HepG2 (cell line): ENCODE measurements around the gene ADAT3. TPM values are rescaled to one million over a fixed set of nuclear protein-coding genes. Genes with fewer than 3 reads are reported as not detected.

Source experiments
- ATAC-seq: fragments of 200-7000 bp; cut with Tn5 transposase; 3 replicates; pipeline ENCODE4 v1.9.1; 2020; ENCODE audit warnings: mild to moderate bottlenecking, moderate library complexity
- BruUV-seq: library from RNA; stranded (reverse); fragments of 400-500 nt; replicated peaks from 2 replicates; lab custom pipeline; 2021; lab: Mats Ljungman, UMichigan
- CTCF ChIA-PET: fragments of 300-600 bp; formaldehyde crosslinking; extraction: SDS; loops from one replicate; lab custom pipeline; 2021; ENCODE audit warnings: low total read pairs, inconsistent platforms, low intra/inter-chr PET ratio; lab: Yijun Ruan, JAX
- POLR2A ChIA-PET: fragments of 350-600 bp; sonication (Branson Sonifier 250); formaldehyde crosslinking; loops from one replicate; lab custom pipeline; 2020; ENCODE audit warnings: antibody characterized with exemption, inconsistent platforms; lab: Yijun Ruan, JAX
- DNase-seq: peaks from one replicate; pipeline ENCODE4 v3.0.0-alpha.2; 2015; ENCODE audit warnings: low spot score
- FAIRE-seq: peaks from 3 replicates; lab custom pipeline; 2011; peaks lifted over from hg19 to GRCh38; lab: Jason Lieb, UNC
- H2AFZ ChIP-seq: one replicate; pipeline ENCODE4 v1.6.1; 2011; ENCODE audit warnings: low read length, inconsistent platforms
- H3K27ac ChIP-seq: fragments of 300-600 bp; 3 replicates; pipeline ENCODE4 v1.8.0; 2011; ENCODE audit warnings: mixed run types, mild to moderate bottlenecking, mixed read lengths, low read length, inconsistent platforms; ENCODE audit not compliant: insufficient read depth; ENCODE audit errors: extremely low read length
- H3K27me3 ChIP-seq, 2 experiments: fragments of 200-600 bp in 1 of 2; 2 replicates in 1 of 2; 3 replicates in 1 of 2; pipeline versions ENCODE4 v1.6.0 to v1.8.0; 2011; ENCODE audit warnings: low read length in 2 of 2, mild to moderate bottlenecking in 2 of 2, moderate library complexity in 2 of 2, inconsistent platforms in 1 of 2; ENCODE audit not compliant: insufficient read depth in 2 of 2, control insufficient read depth in 1 of 2
- H3K36me3 ChIP-seq, 2 experiments: fragments of 200-600 bp in 1 of 2; replicated peaks in 1 of 2; 2 replicates in 1 of 2; 3 replicates in 1 of 2; pipeline versions ENCODE4 v1.5.1 to v1.8.0; 2011; ENCODE audit warnings: low read length in 2 of 2, inconsistent platforms in 1 of 2; ENCODE audit not compliant: insufficient read depth in 2 of 2, control insufficient read depth in 1 of 2
- H3K4me1 ChIP-seq: 2 replicates; pipeline ENCODE4 v1.5.1; 2012; ENCODE audit warnings: low read length, inconsistent platforms; ENCODE audit not compliant: insufficient read depth
- H3K4me2 ChIP-seq: 2 replicates; pipeline ENCODE4 v1.6.0; 2011; ENCODE audit warnings: low read depth, low read length, inconsistent platforms
- H3K4me3 ChIP-seq, 3 experiments: fragments of 200-600 bp in 1 of 3; sonication (generic), shearing (Covaris generic) in 1 of 3; replicated peaks in 1 of 3; 2 replicates each; pipeline ENCODE4 v1.5.1; 2011 to 2016; ENCODE audit warnings: low read length in 3 of 3, inconsistent platforms in 2 of 3, low read depth in 2 of 3, mild to moderate bottlenecking in 2 of 3, control low read depth in 1 of 3, mixed read lengths in 1 of 3; ENCODE audit not compliant: insufficient read depth in 1 of 3
- H3K79me2 ChIP-seq: one replicate; pipeline ENCODE4 v1.6.1; 2011; ENCODE audit warnings: low read length, inconsistent platforms; ENCODE audit not compliant: insufficient read depth
- H3K9ac ChIP-seq: 2 replicates; pipeline ENCODE4 v1.6.0; 2011; ENCODE audit warnings: mild to moderate bottlenecking, low read depth, low read length, inconsistent platforms; ENCODE audit not compliant: insufficient read depth
- H3K9me3 ChIP-seq: 2 replicates; pipeline ENCODE4 v1.5.1; 2012; ENCODE audit warnings: mild to moderate bottlenecking, low read length
- H4K20me1 ChIP-seq: 2 replicates; pipeline ENCODE4 v1.6.0; 2011; ENCODE audit warnings: inconsistent platforms, mild to moderate bottlenecking, low read length, moderate library complexity; ENCODE audit not compliant: insufficient read depth
- AGO2 ChIP-seq: fragments of 200-400 bp; formaldehyde crosslinking; optimal IDR thresholded peaks from 2 replicates; pipeline ENCODE3; 2017; ENCODE audit warnings: mild to moderate bottlenecking, low read depth, low read length, moderate library complexity
- AKAP8 ChIP-seq: sonication (generic); formaldehyde crosslinking; IDR thresholded peaks from 2 replicates; pipeline ENCODE4 v1.5.1; 2020; ENCODE audit warnings: mild to moderate bottlenecking, missing genetic modification reagents
- GLI4 ChIP-seq: sonication (generic); formaldehyde crosslinking; IDR thresholded peaks from 2 replicates; pipeline ENCODE4 v1.5.1; 2020; ENCODE audit warnings: missing genetic modification reagents, mild to moderate bottlenecking, moderate library complexity, borderline replicate concordance
- JUNB ChIP-seq: sonication (generic); formaldehyde crosslinking; IDR thresholded peaks from 2 replicates; pipeline ENCODE4 v1.8.0; 2022; ENCODE audit warnings: missing genetic modification reagents, mild to moderate bottlenecking, borderline replicate concordance
- RBFOX2 ChIP-seq: fragments of 200-400 bp; formaldehyde crosslinking; IDR thresholded peaks from 2 replicates; pipeline ENCODE4 v1.6.1; 2017; ENCODE audit warnings: low read depth, mild to moderate bottlenecking, low read length
- SKI ChIP-seq: fragments of 450-650 bp; IDR thresholded peaks from one replicate; pipeline ENCODE4 v1.6.1; 2018; ENCODE audit warnings: mild to moderate bottlenecking; ENCODE audit not compliant: partially characterized antibody
- ZNF160 ChIP-seq: sonication (generic); formaldehyde crosslinking; IDR thresholded peaks from 2 replicates; pipeline ENCODE4 v1.8.0; 2022; ENCODE audit warnings: mild to moderate bottlenecking, inconsistent platforms, missing genetic modification reagents
- ZNF260 ChIP-seq: sonication (generic); formaldehyde crosslinking; IDR thresholded peaks from 2 replicates; pipeline ENCODE4 v1.4.0; 2020; ENCODE audit warnings: missing genetic modification reagents, low read depth, mild to moderate bottlenecking, borderline replicate concordance
- ZNF430 ChIP-seq: sonication (generic); formaldehyde crosslinking; IDR thresholded peaks from 2 replicates; pipeline ENCODE4 v1.9.0; 2021; ENCODE audit warnings: mild to moderate bottlenecking, missing genetic modification reagents
- ZNF460 ChIP-seq: sonication (generic); formaldehyde crosslinking; IDR thresholded peaks from 2 replicates; pipeline ENCODE4 v1.5.1; 2020; ENCODE audit warnings: missing genetic modification reagents, mild to moderate bottlenecking, borderline replicate concordance
- ZNF776 ChIP-seq: sonication (generic); formaldehyde crosslinking; IDR thresholded peaks from 2 replicates; pipeline ENCODE4 v1.4.0; 2020; ENCODE audit warnings: mild to moderate bottlenecking, missing genetic modification reagents
- WGBS: methylation state at CpG from one replicate; pipeline ENCODE4 v1.1.6; 2017; ENCODE audit warnings: low lambda C conversion rate; 5-methylcytosine and 5-hydroxymethylcytosine counted together
- in situ Hi-C: cut with HindIII; loops from 2 replicates; pipeline ENCODE4 v1.10.0; 2017; ENCODE audit warnings: low pct_unique_long_range_greater_than_20kb; ENCODE audit not compliant: extremely low pct_ligation_motif_present
- intact Hi-C: fragments of 100-400 bp; cut with micrococcal nuclease; formaldehyde crosslinking; loops from one replicate; pipeline ENCODE4 v1.10.0; 2022; ENCODE audit not compliant: unreplicated experiment
- polyA plus RNA-seq, 8 experiments: library from polyadenylated mRNA; depleted of rRNA in 3 of 8; stranded (reverse) in 7 of 8; unstranded in 1 of 8; fragments of >200 nt; fragmentation: Illumina TruSeq in 4 of 8; extraction: Trizol in 4 of 8; gene quantifications; 2 replicates each; pipeline versions ENCODE4 v1.2.1 to v1.2.3, GENCODE V29; 2011 to 2016; ENCODE audit warnings: low read depth in 4 of 8, missing spikeins in 1 of 8, mixed read lengths in 1 of 8; ENCODE audit not compliant: insufficient read depth in 1 of 8
- total RNA-seq, 5 experiments: library from RNA; depleted of rRNA; stranded (reverse); fragments of >200 nt; fragmentation: Illumina TruSeq; extraction: Trizol; gene quantifications; 2 replicates each; pipeline ENCODE4 v1.2.3, GENCODE V29; 2016; ENCODE audit warnings: low read depth in 1 of 5
- TF ChIP-seq, protein P1 (sequence below): IDR thresholded peaks from 2 replicates; pipeline ENCODE4 v1.6.1; 2018; ENCODE audit warnings: missing genetic modification reagents, mild to moderate bottlenecking, missing compliant biosample characterization
- TF ChIP-seq, protein P2 (sequence below): sonication (generic); formaldehyde crosslinking; conservative IDR thresholded peaks from 2 replicates; pipeline ENCODE4 v1.8.1; 2023; ENCODE audit warnings: missing genetic modification reagents
- TF ChIP-seq, protein P3 (sequence below): sonication (generic); formaldehyde crosslinking; IDR thresholded peaks from 2 replicates; pipeline ENCODE4 v1.4.0; 2020; ENCODE audit warnings: missing genetic modification reagents

ADAT3 gene
- total and polyA plus RNA-seq, 2 of the 13 experiments (the other 11 are each of a cell fraction or from before 2014, with no cell fraction given): 0.95 to 3.5 TPM

DNA sequence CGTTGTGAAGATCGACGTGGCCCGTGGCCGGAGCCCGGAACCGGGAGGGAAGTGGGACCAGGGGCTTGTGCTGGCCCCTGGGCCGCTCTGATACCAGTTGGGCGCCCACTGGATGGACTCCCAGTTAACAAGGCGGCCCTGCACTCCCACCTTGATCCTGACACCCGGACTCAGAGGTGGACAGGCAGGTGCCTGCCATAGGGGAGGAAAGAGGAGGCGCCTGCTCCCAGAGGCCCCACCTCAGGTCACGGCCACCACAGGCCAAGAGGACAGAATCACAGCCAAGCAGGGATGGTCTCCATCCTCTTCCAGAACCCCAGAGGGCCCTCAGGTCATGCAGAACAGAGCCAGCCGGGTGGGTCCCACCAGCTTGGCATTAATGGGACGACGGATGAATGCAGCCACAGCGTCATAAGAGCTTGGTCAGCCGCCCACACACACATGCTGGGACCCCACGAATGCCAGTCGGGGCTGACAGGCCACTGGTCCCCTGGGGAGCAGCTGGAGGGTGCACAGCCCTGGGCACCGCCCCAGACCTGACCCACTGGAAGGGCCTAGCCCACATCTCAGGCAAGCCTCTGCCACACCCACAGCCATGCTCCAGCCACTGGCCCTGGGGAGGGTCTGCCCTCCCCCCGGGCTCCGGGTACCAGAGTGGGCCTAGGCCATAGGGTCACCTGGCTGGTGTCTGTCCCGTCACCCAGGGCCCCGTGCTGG, 32.2 kb upstream of the ADAT3 start:
- ChIA-PET POLR2A (no interaction called here), CTCF (no interaction called here)
- no peak overlapping the region for H3K4me2 ChIP-seq
- no peak for DNase-seq
- intact Hi-C loops (no loop called here), in situ Hi-C loops (no loop called here)
- WGBS: 100% methylated on average over 1 of the region's 25 CpGs
- TF ChIP-seq AGO2 (peak; percentile 43), GLI4 (CRISPR knock-in tag) (no peak), AKAP8 (0 out of 2 replicates have a peak, but pooled peaks have one; percentile 52), ZNF160 (CRISPR knock-in tag) (no peak), JUNB (CRISPR knock-in tag) (no peak), ZNF430 (no peak), SKI (no peak), RBFOX2 (no peak; the same call in 1 of the 2 replicates), ZNF460 (CRISPR knock-in tag) (no peak), ZNF260 (CRISPR knock-in tag) (no peak), ZNF776 (no peak)
- TF ChIP-seq, protein P1, sequence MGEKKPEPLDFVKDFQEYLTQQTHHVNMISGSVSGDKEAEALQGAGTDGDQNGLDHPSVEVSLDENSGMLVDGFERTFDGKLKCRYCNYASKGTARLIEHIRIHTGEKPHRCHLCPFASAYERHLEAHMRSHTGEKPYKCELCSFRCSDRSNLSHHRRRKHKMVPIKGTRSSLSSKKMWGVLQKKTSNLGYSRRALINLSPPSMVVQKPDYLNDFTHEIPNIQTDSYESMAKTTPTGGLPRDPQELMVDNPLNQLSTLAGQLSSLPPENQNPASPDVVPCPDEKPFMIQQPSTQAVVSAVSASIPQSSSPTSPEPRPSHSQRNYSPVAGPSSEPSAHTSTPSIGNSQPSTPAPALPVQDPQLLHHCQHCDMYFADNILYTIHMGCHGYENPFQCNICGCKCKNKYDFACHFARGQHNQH (CRISPR knock-in tag): no peak
- TF ChIP-seq, protein P2, sequence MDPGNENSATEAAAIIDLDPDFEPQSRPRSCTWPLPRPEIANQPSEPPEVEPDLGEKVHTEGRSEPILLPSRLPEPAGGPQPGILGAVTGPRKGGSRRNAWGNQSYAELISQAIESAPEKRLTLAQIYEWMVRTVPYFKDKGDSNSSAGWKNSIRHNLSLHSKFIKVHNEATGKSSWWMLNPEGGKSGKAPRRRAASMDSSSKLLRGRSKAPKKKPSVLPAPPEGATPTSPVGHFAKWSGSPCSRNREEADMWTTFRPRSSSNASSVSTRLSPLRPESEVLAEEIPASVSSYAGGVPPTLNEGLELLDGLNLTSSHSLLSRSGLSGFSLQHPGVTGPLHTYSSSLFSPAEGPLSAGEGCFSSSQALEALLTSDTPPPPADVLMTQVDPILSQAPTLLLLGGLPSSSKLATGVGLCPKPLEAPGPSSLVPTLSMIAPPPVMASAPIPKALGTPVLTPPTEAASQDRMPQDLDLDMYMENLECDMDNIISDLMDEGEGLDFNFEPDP (CRISPR knock-in tag): no peak
- TF ChIP-seq, protein P3, sequence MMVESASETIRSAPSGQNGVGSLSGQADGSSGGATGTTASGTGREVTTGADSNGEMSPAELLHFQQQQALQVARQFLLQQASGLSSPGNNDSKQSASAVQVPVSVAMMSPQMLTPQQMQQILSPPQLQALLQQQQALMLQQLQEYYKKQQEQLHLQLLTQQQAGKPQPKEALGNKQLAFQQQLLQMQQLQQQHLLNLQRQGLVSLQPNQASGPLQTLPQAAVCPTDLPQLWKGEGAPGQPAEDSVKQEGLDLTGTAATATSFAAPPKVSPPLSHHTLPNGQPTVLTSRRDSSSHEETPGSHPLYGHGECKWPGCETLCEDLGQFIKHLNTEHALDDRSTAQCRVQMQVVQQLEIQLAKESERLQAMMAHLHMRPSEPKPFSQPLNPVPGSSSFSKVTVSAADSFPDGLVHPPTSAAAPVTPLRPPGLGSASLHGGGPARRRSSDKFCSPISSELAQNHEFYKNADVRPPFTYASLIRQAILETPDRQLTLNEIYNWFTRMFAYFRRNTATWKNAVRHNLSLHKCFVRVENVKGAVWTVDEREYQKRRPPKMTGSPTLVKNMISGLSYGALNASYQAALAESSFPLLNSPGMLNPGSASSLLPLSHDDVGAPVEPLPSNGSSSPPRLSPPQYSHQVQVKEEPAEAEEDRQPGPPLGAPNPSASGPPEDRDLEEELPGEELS (CRISPR knock-in tag): no peak
- H4K20me1 ChIP-seq: peaks cover 6% of the 10 kb centered on the region; the same call in 1 of the 2 replicates
- H3K27me3 ChIP-seq: no peaks in the 10 kb centered on the region
- no peak overlapping the region for H3K9ac ChIP-seq
- no peak overlapping the region for H3K4me3 ChIP-seq
- H2AFZ ChIP-seq: no peak overlapping the region
- peak overlapping the region; percentile 33 for H3K27ac ChIP-seq
- peaks cover 70% of the 10 kb centered on the region for H3K4me1 ChIP-seq
- BruUV-seq: no TSS peak
- ATAC-seq: no peak
- no peaks in the 10 kb centered on the region for H3K9me3 ChIP-seq
- peaks cover 0 to 2% of the 10 kb centered on the region in 2 experiments; a peak in 2 of 5 replicates for H3K36me3 ChIP-seq
- FAIRE-seq: no peak
- H3K79me2 ChIP-seq: peaks cover 32% of the 10 kb centered on the region
